Neuron (in vitro differentiated cells): ENCODE measurements around the gene MTNR1B.

Source experiments
- H2AFZ ChIP-seq: one replicate; pipeline ENCODE4 v1.6.1; 2013; ENCODE audit warnings: low read depth, mild to moderate bottlenecking, inconsistent platforms, low read length, moderate library complexity
- H3K27me3 ChIP-seq: one replicate; pipeline ENCODE4 v1.6.1; 2013; ENCODE audit warnings: low read length; ENCODE audit not compliant: insufficient read depth
- H3K36me3 ChIP-seq: one replicate; pipeline ENCODE4 v1.6.1; 2013; ENCODE audit warnings: low read length; ENCODE audit not compliant: insufficient read depth
- H3K4me1 ChIP-seq: one replicate; pipeline ENCODE4 v1.6.1; 2013; ENCODE audit warnings: low read length; ENCODE audit not compliant: insufficient read depth
- H3K4me3 ChIP-seq: 2 replicates; pipeline ENCODE4 v1.5.1; 2013; ENCODE audit warnings: mild to moderate bottlenecking, low read length, moderate library complexity
- H3K9me3 ChIP-seq: one replicate; pipeline ENCODE4 v1.6.1; 2013; ENCODE audit warnings: low read length

The MTNR1B gene

DNA sequence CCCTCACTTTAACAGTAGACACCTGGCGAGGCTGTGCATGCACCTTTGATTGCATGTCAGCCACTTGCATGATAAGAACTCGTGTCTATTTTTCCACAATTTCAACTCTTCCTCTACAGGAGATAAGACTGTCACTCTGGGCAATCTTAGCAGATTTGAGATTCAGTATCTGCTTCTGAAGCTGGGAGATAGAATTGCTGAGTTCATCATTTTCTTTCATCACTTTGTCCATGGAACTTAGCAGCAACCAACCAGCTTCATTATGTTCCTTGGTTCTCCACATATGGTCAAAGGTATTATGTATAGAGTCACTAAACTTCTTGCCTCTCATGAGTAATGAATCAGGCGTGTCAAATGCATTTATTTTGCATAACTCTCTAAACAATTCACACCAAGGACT lies 17.1 kb downstream of the MTNR1B start:
- H3K4me3 ChIP-seq = no peak overlapping the region
- no peaks in the 10 kb centered on the region for H3K27me3 ChIP-seq
- no peaks in the 10 kb centered on the region for H3K36me3 ChIP-seq
- peaks cover 3% of the 10 kb centered on the region for H3K9me3 ChIP-seq
- no peaks in the 10 kb centered on the region for H3K4me1 ChIP-seq
- no peak overlapping the region for H2AFZ ChIP-seq

- Histone ChIP-seq H3K36me3 (no peaks in the 10 kb centered on the region), H3K4me1 (no peaks in the 10 kb centered on the region), H3K9me3 (peaks cover 3% of the 10 kb centered on the region), H2AFZ (no peak overlapping the region), H3K27me3 (no peaks in the 10 kb centered on the region), H3K4me3 (no peak overlapping the region)
Observed at GRCh38 chr11:92993004-92993403, 23.6 kb downstream of the MTNR1B start.

DNA sequence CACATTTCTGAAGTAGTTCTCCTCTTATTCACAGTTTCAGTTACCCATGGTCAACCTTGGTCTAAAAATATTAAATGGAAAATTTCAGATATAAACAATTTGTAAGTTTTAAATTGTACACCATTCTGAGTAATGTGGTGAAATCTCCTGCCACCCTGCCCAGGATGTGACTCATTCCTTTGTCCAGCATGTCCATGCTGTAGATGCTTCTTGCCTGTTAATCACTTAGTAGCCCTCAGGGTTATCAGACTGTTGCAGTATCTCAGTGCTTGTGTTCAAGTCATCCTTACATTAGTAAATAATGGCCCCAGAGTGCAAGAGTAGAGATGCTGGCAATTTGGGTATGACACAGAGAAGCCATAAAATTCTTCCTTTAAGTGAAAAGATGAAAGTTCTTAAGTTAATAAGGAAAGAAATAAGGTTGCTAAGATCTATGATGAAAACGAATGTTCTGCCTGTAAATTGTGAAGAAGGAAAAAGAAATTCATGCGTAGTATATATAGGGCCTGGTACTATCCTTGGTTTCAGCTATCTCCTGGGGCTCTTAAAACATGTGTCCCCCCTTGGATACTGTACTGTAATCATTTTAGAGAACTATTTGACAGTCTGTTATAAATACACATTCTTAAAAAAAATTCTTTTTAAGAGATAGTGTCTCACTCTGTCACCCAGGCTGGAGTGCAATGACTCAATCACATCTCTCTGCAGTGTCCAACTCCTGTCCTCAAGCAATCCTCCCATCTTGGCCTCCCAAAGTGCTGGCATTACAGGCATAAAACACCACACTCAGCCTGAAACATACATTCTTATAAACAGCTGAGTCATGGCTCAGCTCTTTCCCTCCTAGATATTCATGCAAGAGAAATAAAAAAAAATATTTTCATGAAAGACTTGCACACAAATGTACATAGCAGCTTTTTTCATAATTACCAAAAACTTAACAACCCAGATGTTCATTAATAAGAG lies 31.3 kb downstream of the MTNR1B start:
- H3K4me1 ChIP-seq = peaks cover 3% of the 10 kb centered on the region
- no peak overlapping the region for H2AFZ ChIP-seq
- no peaks in the 10 kb centered on the region for H3K27me3 ChIP-seq
- H3K4me3 ChIP-seq = no peak overlapping the region
- H3K9me3 ChIP-seq = no peaks in the 10 kb centered on the region
- no peaks in the 10 kb centered on the region for H3K36me3 ChIP-seq

DNA sequence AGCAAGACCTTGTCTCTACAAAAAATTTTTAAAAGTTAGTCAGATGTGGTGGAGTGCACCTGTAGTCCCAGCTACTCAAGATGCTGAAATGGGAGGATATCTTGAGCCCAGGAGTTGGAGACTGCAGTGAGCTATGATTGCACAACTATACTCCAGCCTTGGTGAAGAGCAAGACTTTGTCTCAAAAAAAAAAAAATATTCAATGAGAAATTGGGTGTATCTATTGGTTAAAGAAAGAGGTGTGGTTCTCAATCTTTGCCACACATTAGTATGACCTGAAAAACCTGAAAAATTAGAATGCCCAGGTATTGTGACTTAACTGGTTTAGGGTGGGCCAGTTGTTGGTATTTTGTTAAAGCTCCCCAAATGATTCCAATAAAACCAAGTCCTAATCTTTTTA lies 32.4 kb downstream of the MTNR1B start:
- no peaks in the 10 kb centered on the region for H3K36me3 ChIP-seq
- no peak overlapping the region for H2AFZ ChIP-seq
- peaks cover 3% of the 10 kb centered on the region for H3K4me1 ChIP-seq

DNA sequence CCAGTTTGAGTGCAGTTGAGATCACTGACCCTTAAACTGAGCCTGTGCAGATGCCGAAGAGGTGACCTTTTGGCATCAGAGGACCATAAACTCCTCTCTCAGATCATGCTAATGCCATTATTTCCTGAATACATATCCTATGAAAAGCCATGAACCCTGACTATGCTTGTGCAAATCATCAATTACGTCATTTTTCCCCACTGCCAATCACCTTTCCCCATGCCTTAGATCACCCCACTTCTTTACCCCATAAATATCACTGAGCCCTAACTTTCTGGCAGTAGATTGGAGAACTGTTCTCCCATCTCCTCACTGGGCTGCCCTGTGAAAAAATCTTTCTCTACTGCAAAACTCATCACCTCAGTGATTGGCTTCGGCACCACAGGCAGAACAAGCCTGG lies 32.9 kb downstream of the MTNR1B start:
- Histone ChIP-seq H3K4me1 (peaks cover 3% of the 10 kb centered on the region), H3K9me3 (no peaks in the 10 kb centered on the region), H3K4me3 (no peak overlapping the region), H3K36me3 (no peaks in the 10 kb centered on the region), H3K27me3 (no peaks in the 10 kb centered on the region), H2AFZ (no peak overlapping the region)

More for the DNA sequence above, 32.4 kb downstream of the MTNR1B start:
- Histone ChIP-seq H3K27me3 (no peaks in the 10 kb centered on the region), H3K4me3 (no peak overlapping the region), H3K9me3 (no peaks in the 10 kb centered on the region)

GRCh38 chr11:93005239-93005638 lies 35.8 kb downstream of the MTNR1B start:
- H3K27me3 ChIP-seq = no peaks in the 10 kb centered on the region
- H2AFZ ChIP-seq = no peak overlapping the region
- no peaks in the 10 kb centered on the region for H3K36me3 ChIP-seq
- no peak overlapping the region for H3K4me3 ChIP-seq
- H3K9me3 ChIP-seq = no peaks in the 10 kb centered on the region
- H3K4me1 ChIP-seq = peaks cover 5% of the 10 kb centered on the region

GRCh38 chr11:93013646-93014045 lies 44.2 kb downstream of the MTNR1B start:
- H3K4me1 ChIP-seq = peaks cover 2% of the 10 kb centered on the region
- H3K9me3 ChIP-seq = peaks cover 6% of the 10 kb centered on the region
- no peak overlapping the region for H3K4me3 ChIP-seq
- H3K27me3 ChIP-seq = no peaks in the 10 kb centered on the region
- no peaks in the 10 kb centered on the region for H3K36me3 ChIP-seq
- H2AFZ ChIP-seq = no peak overlapping the region

DNA sequence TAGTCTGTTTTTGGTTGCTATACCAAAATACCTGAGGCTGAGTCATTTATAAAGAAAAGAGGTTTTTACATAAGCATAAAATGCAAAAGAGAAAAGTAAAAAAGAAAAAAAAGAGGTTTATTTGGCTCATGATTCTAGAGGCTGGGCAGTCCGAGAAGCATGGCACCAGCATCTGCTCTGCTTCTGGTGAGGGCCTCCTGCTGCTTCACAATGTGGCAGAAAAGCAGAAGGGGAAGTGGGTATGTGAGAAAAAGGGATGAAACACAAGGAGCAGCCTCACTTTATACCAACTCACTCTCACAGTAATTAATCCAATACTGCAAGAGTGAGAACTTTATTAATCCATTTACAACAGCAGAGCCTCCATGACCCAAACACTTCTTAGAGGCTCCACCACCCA lies 47.1 kb downstream of the MTNR1B start:
- Histone ChIP-seq H3K36me3 (no peaks in the 10 kb centered on the region), H2AFZ (no peak overlapping the region), H3K4me3 (no peak overlapping the region), H3K4me1 (peaks cover 17% of the 10 kb centered on the region), H3K9me3 (peaks cover 6% of the 10 kb centered on the region), H3K27me3 (no peaks in the 10 kb centered on the region)

DNA sequence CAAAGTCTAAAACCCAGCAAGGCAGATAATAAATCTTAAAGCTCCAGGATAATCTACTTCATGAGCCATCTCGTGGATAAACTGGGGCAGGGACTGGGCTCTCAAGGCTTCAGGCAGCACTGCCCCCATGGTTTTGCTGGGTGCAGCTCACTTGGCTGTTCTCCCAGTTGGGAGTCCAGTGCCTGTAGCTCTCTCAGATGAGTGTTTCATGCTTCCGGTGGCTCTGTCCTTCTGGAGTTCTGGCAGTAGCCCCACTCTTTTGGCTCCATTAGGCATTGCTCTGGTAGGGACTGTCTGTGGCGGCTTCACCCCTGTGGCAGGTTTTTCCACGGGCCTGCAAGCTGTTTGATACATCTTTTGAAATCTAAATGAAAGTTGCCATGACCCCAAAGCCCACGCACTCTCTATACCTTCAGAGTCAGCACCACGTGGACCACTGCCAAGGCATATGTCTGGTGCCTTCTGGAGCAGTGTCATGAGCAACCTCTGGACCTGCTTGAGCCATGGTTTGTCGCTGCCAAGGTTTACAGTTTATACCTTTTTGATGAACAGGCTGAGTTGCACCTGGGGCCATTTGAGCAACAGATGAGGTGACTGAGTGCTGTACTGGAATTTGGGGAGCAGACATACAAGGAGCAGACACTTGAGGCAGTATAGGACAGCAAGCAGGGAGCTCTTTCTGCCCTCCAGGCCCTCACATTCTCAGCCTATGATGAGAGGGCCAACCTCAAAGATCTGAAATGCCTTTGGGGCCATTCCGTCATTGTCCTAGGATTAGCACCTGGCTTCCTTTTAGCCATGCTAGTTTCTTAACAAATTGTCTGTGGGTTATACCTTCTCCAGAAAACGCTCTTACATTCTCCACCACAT lies 48.6 kb downstream of the MTNR1B start:
- H3K27me3 ChIP-seq = no peaks in the 10 kb centered on the region
- H3K9me3 ChIP-seq = peaks cover 6% of the 10 kb centered on the region
- H2AFZ ChIP-seq = no peak overlapping the region
- H3K36me3 ChIP-seq = no peaks in the 10 kb centered on the region
- peaks cover 17% of the 10 kb centered on the region for H3K4me1 ChIP-seq
- no peak overlapping the region for H3K4me3 ChIP-seq

DNA sequence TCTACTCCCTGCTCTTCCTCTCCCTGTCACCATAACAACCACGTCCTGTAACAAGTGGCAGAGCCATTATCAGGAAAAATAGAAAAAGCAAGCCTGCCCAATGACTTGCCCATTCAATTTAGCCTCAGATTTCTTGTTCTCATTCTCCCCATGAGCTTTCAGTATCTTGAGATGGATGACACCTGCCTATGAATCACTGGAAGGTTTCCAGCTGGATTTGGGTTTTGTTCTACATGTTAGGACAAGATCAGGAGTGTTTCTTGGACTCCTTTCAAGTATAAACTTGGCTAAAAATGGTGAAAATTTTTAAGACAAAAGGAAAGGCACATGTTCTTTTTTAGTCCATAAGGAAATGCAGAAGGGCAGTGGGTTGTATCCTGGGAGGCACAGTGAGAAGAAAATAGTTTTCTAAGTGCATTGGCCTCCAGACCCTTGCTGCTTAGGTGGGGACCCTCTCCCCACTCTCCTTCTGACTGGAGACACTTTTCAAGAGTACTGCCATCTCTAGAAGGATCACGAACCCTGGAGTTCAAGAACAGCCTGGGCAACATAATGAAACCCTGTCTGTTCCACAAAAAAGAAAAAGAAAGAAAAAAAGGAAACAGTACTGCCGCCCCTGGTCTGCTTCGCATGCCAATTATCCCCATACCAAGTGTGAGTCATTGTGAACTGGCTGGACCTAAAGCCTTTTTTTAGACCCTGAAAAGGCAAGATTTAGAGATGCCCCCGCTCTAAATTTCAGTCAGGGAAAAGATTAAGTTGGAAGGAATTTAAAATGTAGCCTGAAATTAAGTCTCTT lies 51.0 kb downstream of the MTNR1B start:
- peaks cover 6% of the 10 kb centered on the region for H3K9me3 ChIP-seq
- no peak overlapping the region for H3K4me3 ChIP-seq
- no peak overlapping the region for H2AFZ ChIP-seq

DNA sequence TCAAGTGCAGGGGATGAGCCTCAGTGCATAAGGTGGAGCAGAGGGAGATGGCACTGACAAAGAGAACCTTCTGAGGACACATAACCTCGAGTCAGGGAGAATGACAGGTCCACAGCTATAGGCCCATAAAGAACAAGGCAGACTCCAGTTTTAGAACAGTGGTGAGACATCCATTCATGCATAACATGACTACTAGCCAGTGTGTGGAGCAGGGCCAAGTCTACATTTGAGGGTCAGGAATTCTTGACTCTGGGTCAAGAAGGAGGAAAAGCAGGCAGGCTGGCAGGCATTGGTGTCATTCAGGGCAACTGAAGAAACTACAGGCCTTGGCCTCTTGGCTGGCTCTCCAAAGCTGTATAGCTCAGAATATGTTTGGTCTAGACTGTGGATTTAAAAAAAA lies 54.9 kb downstream of the MTNR1B start:
- Histone ChIP-seq H3K4me3 (no peak overlapping the region), H3K9me3 (no peaks in the 10 kb centered on the region), H3K36me3 (no peaks in the 10 kb centered on the region), H3K4me1 (peaks cover 17% of the 10 kb centered on the region), H2AFZ (no peak overlapping the region), H3K27me3 (no peaks in the 10 kb centered on the region)

More for the DNA sequence above, 51.0 kb downstream of the MTNR1B start:
- Histone ChIP-seq H3K4me1 (peaks cover 17% of the 10 kb centered on the region), H3K27me3 (no peaks in the 10 kb centered on the region), H3K36me3 (no peaks in the 10 kb centered on the region)

DNA sequence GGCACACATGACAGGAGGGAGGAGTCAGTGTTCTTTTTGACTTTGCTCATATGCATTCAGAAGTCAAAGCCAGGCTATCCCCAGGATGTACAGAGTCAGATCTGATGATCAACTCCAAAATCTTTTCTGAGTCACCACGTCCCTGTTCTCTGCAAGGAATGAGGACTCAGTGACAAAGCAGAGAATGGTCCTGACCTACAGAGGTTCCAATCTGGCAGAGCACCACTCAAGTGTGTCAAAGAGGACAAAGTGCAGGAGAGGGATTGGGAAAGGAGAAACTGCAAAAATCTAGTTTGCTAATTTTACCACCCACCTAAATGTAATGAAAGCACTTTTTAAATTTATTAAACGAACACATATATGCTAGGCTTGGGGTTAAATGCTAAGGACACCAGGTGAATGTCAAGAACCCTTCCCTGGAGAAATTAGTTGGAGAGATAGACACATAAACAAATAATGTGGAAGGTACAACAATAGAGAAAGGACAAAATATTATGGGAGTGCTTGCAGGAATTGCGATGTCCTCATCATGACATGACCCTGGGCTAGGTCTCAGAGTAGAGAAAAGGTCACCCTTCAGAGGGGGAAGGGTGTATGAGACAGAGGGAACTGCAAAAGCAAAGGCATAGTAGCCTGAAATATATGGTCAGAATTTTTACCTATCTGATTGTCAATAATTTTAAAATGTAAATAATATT lies 56.3 kb downstream of the MTNR1B start:
- H3K9me3 ChIP-seq = no peaks in the 10 kb centered on the region
- H3K4me1 ChIP-seq = peaks cover 8% of the 10 kb centered on the region
- no peak overlapping the region for H3K4me3 ChIP-seq
- H3K27me3 ChIP-seq = no peaks in the 10 kb centered on the region
- H3K36me3 ChIP-seq = no peaks in the 10 kb centered on the region
- no peak overlapping the region for H2AFZ ChIP-seq
